Frontal cortex (tissue), 4 donors: ENCODE results near the gene C6orf118. TPM values are rescaled to one million over a fixed set of nuclear protein-coding genes. Genes with fewer than 3 reads are reported as not detected.

ENCODE experiments used
- DNase-seq, 2 donors: peaks; one replicate each; pipeline ENCODE4 v3.0.0; 2012; ENCODE audit warnings: low spot score in 2 of 2
- FAIRE-seq: peaks from 2 replicates; lab custom pipeline; 2012; peaks lifted over from hg19 to GRCh38; lab: Jason Lieb, UNC
- total RNA-seq: library from RNA; depleted of rRNA; stranded (reverse); fragments of >200 nt; gene quantifications from one replicate; pipeline ENCODE4 v1.2.3, GENCODE V29; 2014
- donor health status: control.
- donor health status: control.
- donor health status: control.

C6orf118 gene
- 5.3 TPM for total RNA-seq

DNA sequence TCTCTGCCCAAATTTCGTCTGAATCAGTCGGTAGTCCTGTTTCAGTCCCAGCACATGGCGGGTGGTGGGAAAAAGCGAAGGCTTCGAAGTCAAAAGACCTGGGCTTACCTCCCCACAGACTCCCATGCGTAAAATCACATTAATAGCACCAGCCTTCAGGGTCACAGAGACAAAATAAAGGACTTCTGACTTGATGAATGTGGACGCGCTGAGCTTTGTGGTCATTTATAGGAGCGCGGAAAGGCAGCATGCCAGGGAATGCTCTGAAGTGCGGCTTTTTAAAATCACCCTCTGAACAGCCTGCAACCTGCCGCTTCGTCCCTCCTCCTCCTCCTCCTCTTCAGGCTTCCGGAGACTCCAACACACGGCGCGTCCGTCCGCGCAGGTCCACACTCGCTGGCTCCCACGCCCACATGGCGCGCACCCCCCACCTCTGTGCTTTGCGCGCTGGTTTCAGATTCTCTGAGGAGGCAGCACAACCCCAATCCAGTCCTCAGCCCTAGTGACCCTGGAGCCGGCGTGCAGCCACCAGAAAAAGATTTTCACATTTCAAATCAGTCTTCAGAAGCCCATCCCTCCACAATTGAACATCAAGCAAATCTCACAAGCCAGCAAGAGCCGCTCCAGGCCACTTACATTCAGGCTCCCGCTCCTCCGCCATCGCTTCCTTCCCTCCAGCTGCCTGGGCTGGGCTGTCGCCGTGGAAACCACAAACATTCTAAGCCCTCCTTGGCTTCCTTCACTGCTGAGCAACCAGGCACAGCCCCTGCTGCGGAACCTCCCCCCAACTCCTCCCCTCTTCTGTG, at the start of gene C6orf118:
C6orf118 (minus strand) TSS at position 680 of the 806 bp plus-strand sequence; CDS start at position 661, 19 bp downstream.
- peak in 1 of 2 donors; percentile 52 for DNase-seq
- FAIRE-seq = no peak

DNA sequence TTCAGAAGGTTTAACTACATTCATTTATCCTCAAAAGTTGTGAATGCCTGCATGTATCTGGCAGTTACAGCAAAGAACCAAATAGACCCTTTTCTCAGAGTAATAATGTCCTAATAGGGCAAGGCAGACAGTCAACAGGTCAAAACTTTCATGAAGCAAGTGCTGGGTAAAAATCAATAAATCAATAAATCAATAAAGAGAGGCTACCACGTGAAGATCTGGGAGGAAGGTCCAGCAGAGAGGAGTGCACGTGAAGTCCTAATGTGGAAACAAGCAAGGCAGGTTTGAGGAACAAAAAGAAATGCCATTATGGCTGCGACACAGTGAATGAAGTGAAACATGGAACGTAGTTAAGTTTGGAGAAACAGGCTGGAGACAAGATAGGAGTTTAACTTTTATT, 36.3 kb upstream of the C6orf118 start:
- DNase-seq = no peak
- no peak for FAIRE-seq

DNA sequence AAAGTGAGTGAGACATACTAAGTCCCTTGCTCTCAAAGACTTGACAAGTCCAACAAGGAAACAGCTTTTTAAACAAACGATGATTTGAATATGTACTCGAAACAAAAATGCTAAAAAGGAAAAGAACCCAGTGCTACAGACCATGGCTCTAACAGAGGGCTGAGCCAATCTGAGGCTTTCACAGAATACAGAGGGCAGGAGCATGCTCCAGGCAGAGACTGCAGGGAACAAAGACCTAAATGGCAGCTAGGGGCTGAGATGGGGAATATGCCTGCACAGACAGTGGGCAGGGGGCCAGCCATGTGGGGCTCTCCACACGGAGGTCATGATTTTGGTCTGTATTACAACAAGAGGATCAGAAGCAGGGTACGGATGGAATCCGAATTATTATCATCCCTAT, 31.1 kb upstream of the C6orf118 start:
- DNase-seq = no peak
- no peak for FAIRE-seq

DNA sequence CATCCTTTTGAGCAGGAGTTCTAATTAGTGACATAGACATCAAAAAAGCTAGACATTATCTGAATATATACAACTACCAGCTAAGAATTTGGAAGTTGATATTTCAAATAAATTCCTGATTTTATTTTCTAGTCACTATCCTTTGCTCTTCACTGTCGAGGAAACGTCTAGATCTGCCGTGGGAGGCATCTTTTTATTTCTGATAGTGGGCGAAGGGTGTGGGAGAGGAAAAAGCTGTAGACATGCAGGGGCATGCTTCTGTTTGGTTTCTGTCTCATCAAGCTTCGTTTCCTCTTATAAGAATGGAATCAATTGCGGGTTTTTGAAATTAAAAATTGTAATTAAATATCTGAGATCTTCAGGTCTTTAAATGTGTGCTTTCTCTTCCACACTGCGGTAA, 16.2 kb upstream of the C6orf118 start:
- DNase-seq = no peak
- no peak for FAIRE-seq

DNA sequence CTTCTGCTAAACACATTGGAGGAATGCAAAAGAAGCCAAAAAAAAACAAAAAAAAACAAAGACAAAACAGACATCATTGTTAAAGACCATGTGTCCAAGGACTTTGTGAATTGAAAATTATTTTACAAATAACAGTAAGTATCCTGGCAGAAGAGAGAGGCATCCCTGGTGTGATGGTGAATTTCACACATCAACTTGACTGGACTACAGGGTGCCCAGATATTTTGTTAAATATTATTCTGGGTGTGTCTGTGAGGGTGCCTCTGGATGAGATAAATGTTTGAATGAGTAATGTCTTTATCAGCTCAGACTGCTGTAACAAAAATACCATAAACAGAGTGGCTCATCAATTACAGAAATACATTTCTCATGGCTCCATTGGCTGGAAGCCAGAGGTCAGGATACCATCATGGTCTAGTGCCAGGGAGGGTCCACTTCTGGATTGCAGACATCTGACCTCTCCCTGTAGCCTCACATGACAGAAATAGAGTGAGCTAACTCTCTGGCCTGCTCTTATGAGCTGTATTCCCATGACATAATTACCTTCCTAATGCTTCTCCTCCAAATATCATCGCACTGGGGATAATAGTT, 12.2 kb upstream of the C6orf118 start:
- FAIRE-seq (no peak), DNase-seq (no peak)

DNA sequence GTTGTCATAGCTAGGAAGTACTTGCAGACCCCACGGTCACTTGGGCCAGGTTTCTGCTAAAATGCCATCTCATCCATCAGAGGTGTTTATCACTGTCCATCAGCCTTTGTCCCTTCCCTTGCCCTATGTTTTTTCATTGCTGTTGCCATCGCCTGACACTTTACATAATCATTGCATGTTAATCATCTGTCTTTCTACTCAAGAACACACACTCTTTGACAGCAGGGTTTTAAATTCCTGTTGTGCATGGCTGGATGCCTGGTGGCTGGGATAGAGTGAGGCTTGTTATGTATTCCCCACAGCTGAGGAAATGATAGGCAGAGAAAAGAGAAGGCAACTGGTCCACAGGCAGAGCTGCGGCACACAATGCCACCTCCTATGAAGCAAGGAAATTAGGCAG, 11.7 kb upstream of the C6orf118 start:
- DNase-seq (no peak), FAIRE-seq (no peak)

DNA sequence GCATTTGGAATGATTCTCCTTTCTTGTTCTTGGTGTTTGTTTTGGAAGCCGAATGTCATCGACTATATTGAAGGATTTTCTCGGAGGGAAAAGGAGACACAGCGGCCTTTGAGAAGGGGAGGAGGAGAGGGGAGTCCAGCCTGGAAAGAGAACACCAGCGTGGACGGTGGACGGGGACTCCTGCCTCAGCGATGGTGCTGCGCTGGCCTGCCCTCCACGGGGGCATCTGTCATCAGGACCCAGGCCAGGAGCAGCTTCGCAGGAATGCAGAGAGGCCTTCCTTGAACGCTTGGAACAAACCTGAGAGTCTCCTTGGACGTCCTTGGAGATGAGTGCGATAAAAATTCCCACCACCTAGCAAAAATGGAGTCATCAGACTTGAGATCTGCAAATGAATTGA, 8.3 kb upstream of the C6orf118 start:
- no peak for DNase-seq
- FAIRE-seq = no peak

DNA sequence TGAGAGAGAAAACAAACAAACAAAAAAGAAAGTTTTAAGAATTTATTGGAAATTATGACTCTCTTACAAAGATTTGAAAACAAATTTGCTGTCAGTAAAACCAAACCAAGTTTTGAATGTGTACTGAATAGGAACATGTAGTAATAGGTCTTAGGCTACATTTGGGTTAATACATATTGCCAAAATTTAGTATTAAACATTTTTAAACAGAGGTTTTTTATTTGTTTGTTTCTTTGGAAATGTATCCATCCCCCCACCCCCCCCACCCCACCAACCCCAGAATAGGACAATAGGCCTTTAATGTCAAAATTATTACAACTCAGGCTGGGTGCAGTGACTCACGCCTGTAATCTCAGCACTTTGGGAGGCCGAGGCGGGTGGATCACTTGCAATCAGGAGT, 2.5 kb downstream of the C6orf118 start:
- FAIRE-seq (no peak), DNase-seq (no peak)

DNA sequence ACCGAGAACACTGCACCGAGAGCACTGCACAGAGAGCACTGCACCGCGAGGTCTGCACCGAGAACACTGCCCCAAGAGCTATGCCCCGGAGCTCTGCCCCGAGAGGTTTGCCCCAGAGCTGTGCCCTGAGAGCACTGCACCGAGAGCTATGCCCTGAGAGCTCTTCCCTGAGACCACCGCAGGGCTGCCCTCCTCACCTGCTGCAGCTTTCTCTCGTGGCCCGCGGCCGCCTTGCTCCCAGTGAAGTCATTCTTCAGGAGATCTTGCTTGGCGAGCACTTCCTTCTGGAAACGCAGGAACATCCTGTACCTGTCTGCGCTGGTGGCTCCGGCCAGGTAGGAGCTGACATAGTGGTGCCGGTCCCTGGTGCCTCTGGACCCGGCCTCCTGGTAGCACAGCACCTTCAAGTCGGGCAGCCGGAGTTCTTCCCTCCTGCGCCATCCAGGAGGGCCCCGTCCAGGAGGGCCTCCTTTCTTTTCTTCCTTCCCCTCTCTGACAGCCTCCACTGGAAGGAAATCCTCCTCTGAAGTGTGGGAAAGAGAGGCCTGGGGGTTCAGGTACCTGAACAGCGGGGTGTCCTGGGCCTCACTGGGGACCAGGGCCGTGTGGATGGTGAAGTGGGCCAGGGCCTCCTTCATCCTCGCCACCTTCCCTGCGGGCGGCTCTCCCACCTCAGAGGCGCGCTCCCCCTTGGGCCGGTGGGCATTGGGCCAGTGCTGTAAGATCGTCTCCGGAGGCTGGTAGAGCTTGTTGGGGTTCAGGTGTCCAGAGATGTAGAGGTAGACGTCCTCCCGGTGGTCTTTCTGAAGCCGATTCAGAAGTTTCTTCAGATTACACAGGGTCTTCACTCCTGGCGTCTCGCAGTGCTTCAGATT, 7.8 kb downstream of the C6orf118 start:
- no peak for FAIRE-seq
- DNase-seq = no peak

DNA sequence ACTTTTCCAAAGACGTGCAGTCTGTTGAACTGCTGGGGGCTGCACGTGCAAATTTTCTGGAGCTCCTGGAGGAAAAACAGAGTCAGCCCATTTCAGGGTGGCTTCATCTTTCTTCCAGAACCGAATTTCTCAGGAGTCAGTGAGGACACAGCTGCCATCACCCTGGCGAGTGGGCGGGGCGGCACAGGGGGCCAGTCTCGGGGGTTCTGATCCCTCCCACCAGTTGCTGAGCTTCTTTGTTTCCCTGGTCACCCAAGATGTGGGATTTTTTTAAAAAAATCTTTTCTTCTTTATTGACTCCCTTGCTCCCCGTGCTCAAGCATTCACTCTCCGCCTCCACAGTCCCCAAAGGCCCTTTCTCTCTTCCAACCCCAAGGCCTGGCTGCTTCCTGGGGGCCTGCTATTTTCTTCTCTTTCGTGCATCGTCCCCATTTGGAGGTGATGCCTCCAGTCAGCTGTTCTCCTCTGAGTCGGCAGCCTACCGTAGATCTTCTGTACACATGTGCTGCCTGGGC, 8.9 kb downstream of the C6orf118 start:
- DNase-seq = no peak
- no peak for FAIRE-seq

DNA sequence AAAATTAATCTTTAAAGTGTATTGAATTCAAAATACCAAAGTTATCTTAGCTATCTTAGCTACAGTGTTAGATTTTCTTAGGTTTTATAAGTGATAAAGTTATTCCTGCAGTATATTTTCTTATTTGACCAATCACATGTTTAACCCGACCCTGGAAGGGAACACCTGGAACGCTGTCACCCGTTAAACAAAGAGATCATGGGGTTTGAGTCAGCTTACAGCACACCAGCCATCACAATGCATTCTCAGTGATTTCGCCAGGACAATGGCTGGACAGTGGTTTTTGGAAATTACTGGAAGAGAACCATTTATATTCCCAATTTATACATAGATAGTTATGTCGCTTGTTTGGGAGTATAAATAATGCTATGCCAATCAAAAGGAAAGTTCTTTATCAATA, 10.5 kb downstream of the C6orf118 start:
- DNase-seq (no peak), FAIRE-seq (no peak)

DNA sequence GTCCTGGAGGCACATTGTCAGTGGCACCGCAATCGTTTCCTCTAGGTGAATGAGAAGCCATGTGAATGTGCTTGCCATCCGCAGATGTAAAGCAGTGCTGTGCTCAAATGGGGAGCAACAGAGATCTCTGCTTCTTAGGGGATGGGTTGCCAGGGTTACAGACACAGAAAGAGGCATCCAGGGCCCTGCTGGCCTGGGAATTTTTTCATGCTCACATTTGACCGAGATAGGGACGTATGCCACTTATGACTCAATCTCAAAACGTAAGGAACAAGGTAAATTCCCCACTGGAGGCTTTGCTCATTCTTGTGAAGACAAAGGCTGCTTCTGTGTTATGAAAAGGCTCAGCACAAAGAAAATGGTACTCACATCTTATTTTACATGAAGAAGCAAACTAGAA, 11.0 kb downstream of the C6orf118 start:
- FAIRE-seq (no peak), DNase-seq (no peak)

DNA sequence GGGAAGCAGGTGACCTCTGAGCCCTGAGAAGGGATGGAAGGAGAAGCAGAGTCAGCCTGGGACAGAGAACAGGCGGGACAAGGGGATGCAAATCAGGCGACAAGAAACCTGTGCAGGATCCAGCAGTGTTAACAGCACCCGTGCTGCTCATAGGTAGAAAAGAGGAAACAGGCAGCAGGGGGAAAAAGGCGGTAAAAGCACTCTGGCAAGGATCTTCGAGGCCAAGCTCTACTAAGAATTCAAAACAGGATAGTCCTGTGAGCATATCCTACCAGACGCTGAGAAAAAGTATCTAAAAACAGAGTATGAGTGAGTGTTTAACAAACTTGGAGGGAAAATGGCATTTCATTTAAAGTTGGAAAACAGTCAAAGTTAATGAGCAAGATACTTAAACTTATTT, 16.7 kb downstream of the C6orf118 start:
- no peak for FAIRE-seq
- DNase-seq = no peak

DNA sequence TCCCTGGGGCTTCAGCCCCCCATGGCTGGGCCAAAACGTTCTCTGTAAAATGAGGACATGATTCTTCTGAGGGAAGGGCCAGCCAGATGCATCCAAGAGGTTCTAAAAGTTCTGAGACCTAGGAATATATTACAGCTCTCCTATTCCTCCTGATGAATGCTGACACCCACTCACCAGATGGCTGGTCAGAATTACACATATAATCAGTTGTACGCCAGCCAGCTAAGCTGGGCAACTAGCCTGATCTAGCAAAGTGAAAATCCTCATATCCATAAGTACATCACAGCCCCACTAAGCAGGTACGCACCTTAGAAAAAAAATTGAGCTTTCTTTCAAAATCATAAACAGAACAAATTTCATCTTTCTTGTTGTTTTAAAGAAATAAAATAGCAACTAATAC, 34.8 kb downstream of the C6orf118 start:
- no peak for DNase-seq
- FAIRE-seq = no peak

DNA sequence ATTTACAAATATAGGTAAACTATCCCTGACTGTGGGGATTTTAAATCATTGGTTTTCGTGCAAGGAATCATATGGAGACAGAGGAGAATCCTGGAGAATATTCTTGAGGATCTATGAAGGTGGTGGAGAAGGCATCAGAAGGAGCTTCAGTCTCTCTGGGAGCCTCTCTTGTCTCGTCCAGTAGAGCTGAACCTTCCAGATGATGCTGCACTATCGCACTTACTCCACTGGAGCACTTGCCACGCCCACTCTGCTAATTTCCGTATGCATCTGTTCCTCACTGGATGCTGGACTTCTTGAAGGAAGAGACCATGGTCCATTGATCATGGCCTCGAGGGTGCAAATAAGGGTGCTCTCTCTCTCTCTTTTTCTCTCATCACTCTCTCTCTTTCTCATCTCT, 36.8 kb downstream of the C6orf118 start:
- no peak for DNase-seq
- FAIRE-seq = no peak

DNA sequence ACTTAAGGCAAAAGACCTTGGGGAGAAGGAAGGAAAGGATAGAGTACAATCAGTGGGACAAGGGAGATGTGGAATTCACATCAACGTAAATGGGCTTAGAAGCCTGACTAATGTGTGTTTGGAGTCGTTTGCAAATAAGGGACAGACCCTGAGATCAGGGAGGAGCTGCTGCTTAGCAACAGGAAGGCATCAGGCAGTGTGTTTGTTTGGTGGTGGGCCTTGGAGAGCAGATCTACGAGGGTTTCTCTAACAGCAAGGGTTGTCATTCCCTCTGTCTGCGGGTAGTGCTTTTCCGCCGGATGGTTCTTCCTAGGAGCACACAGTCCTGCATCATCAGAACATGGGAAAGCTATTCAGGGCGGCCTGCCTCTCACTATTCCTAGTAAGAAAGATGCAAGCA, 40.4 kb downstream of the C6orf118 start:
- FAIRE-seq = no peak
- DNase-seq = no peak

DNA sequence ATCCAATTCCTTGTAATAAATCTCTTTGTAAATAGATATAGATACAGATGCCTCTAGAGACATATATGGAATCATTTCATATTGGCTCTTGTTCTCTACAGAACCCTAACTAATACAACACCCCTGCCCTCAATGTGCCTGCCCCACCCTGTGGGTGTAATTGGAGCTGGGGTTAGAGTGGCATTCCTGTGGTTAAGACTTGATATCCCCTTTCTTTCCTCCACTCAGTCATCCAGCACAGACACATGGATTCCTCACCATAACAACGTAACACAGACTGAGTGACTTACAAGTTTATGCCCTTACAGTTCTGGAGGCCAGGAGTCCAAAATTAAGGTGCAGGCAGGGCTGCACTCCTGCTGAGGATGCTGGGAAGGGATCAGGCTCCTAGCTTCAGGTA, 42.8 kb downstream of the C6orf118 start:
- DNase-seq = no peak
- FAIRE-seq = no peak

DNA sequence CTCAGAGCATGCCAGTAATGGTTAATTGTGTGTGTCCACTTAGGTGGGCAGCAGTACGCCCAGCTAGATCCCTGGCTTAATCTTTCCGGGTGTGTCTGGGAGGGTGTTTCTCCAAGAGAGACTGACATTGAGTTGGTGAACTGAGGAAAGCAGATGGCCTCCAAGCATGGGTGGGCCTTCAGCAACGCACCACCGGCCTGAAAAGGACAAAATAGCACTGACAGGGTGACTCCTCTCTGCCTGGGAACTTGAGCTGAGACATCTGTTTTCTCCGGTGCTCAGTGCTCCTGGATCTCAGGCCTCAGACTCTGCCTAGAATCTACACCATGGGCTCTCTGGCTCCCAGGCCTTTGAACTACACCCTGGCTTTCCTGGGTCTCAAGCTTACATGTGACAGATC, 43.2 kb downstream of the C6orf118 start:
- DNase-seq (no peak), FAIRE-seq (no peak)

DNA sequence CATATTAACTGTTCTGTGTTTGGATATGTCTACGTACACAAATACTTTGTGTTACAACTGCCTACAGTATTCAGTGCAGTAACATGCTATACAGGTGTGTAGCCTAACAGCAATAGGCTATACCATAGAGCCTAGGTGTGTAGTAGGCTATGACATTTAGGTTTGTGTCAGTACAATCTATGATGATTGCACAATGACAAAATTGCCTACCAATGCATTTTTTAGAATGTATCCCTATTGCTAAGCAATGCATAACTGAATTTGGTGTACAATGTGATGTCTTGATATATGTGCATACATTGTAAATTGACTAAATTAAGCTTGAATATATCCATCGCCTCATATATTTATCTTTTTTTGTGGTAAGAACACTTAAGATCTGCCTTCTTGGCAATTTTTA, 48.9 kb downstream of the C6orf118 start:
- no peak for DNase-seq

DNA sequence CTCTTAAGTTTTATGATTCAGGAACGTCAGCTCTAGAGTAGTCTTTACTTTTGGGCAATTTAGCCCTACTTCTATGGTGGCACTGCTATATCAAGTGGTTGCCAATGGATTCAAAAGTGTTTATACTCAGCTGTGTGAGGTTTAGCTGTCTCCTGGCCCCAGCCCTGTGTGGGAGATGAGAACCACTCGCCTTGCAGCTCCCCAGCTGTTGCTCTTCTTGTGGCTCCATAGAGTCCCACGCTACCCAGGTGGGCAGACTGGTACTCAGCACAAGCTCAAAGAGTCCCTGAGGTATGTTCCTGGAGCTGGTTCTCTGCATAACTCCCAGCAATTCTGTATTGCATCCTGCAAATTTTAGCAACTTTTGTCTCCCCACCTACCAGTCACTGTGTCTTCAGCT, 59.6 kb downstream of the C6orf118 start:
- FAIRE-seq = no peak
- no peak for DNase-seq

More for the DNA sequence above, 48.9 kb downstream of the C6orf118 start:
- FAIRE-seq = no peak

DNA sequence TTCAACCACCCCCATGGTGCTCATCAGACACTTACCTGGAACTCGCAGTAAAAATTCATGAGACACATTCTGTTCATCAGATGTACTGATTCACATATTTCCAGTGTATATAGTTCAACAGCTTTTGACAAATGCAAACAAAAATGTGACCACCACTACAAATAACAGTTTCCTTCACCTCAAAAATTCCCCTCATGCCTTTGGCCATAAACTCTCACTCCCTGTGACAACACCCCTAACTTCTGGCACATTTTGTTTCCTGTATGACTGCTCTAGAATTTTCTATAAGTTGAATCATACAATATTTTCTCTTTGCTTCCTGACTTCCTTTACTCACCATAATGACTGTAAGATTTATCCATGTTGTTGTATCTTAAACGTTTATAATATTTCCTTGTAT, 63.7 kb downstream of the C6orf118 start:
- FAIRE-seq (no peak), DNase-seq (no peak)
